Urinary bladder (tissue), 4 donors: ENCODE results near the gene POF1B. TPM values are rescaled to one million over a fixed set of nuclear protein-coding genes. Genes with fewer than 3 reads are reported as not detected.
"Not testable (repeated sequence)": the region's sequence is repeated elsewhere in the genome, so short reads cannot be mapped to it uniquely, and the experiment has no call there.

Experiments used
- DNase-seq: peaks from one replicate; pipeline ENCODE4 v3.0.0-alpha.2; 2015; ENCODE audit errors: extremely low spot score
- H3K27ac ChIP-seq: one replicate; pipeline ENCODE4 v1.5.1; 2013; ENCODE audit warnings: low read depth, mild to moderate bottlenecking, moderate library complexity
- H3K36me3 ChIP-seq: one replicate; pipeline ENCODE4 v1.6.1; 2013; ENCODE audit warnings: mild to moderate bottlenecking, moderate library complexity; ENCODE audit not compliant: insufficient read depth
- H3K4me1 ChIP-seq: one replicate; pipeline ENCODE4 v1.6.1; 2013; ENCODE audit warnings: mild to moderate bottlenecking, moderate library complexity; ENCODE audit not compliant: insufficient read depth
- H3K4me3 ChIP-seq: one replicate; pipeline ENCODE4 v1.5.1; 2013; ENCODE audit warnings: low read depth, low read length
- WGBS: extraction: QIAGEN DNeasy Blood & Tissue Kit; methylation state at CpG from one replicate; pipeline ENCODE4 v1.1.7; 2013; 5-methylcytosine and 5-hydroxymethylcytosine counted together
- polyA plus RNA-seq: library from polyadenylated mRNA; stranded (reverse); fragments of 200-250 nt; gene quantifications from one replicate; pipeline ENCODE4 v1.2.3, GENCODE V29; 2013
- total RNA-seq: library from RNA; depleted of rRNA; stranded (reverse); fragments of >200 nt; gene quantifications from one replicate; pipeline ENCODE4 v1.2.3, GENCODE V29; 2014
- donor health status: healthy with polysubstance abuse.
- donor health status: healthy.

POF1B gene
- total and polyA plus RNA-seq, 2 donors, result 2.2 to 23.4 TPM

DNA sequence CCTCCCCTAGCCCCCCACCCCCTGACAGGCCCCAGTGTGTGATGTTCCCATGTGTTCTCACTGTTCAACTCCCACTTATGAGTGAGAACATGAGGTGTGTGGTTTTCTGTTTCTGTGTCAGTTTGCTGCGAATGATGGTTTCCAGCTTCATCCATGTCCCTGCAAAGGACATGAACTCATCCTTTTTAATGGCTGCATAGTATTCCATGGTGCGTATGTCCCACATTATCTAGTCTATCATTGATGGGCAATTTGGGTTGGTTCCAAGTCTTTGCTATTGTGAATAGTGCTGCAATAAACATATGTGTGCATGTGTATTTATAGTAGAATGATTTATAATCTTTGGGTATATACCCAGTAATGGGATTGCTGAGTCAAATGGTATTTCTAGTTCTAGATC, 68.1 kb downstream of the POF1B start:
- WGBS, result 95% methylated on average over 2 of the region's 2 CpGs
- H3K36me3 ChIP-seq, result not testable (repeated sequence)

DNA sequence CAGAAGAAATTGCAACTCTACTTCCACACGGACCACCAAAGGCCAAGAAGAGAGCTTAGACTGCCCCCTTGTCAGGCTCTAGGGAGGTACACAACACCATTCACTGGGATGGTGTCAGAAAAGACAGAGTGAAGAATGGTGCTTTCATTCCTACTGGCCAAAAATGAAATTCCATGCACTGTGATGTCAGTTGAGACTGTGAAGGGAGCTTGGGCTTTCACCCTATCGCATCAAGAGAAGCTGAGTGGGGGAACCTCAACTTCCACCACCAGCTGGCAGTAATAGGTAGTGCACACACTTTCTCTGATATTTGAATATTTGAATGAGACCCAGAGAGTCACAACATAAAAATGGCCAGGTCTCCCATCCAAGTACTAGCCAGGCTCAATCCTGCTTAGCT, 69.7 kb downstream of the POF1B start:
- WGBS, result 87% methylated on average over 2 of the region's 2 CpGs
- Histone ChIP-seq H3K36me3 (no peaks in the 10 kb centered on the region), H3K4me3 (no peak overlapping the region), H3K27ac (no peak overlapping the region), H3K4me1 (no peaks in the 10 kb centered on the region)
- no peak for DNase-seq

More for the DNA sequence above, 68.1 kb downstream of the POF1B start:
- not testable (repeated sequence) for H3K4me1 ChIP-seq, H3K27ac ChIP-seq, H3K4me3 ChIP-seq, DNase-seq

DNA sequence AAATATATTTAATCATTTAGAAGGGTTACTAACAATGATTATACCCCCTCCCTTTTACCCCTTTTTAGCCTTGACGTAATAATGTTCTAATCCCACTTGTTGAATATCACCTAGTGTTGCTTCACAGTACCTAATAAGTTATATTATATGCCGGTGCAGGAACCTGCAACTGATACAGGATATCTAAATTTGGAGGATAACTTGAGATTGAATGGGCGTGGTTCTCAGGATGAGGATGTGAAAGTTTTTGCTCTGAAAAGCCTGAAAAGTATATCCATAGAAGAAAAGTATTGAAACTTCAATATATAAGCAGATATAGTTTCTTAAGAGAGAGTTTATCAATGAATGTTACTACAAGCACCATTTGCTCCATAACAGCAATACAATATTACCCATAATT, 75.9 kb downstream of the POF1B start:
- no peak for DNase-seq
- 90% methylated on average over 3 of the region's 3 CpGs for WGBS
- Histone ChIP-seq H3K4me1 (no peaks in the 10 kb centered on the region), H3K4me3 (no peak overlapping the region), H3K27ac (no peak overlapping the region), H3K36me3 (no peaks in the 10 kb centered on the region)

GRCh38 chrX:85288992-85289723, 90.3 kb downstream of the POF1B start:
- Histone ChIP-seq H3K27ac (no peak overlapping the region), H3K4me1 (no peaks in the 10 kb centered on the region), H3K4me3 (no peak overlapping the region), H3K36me3 (no peaks in the 10 kb centered on the region)
- no peak for DNase-seq
- WGBS, result 96% methylated on average over 7 of the region's 7 CpGs

GRCh38 chrX:85285286-85285685, 94.2 kb downstream of the POF1B start:
- H3K4me3 ChIP-seq, H3K27ac ChIP-seq, H3K4me1 ChIP-seq, DNase-seq, H3K36me3 ChIP-seq: not testable (repeated sequence)
- 76% methylated on average over 6 of the region's 6 CpGs for WGBS

- peak overlapping the region; percentile 28 for H3K27ac ChIP-seq
- H3K4me3 ChIP-seq, result peak overlapping the region; percentile 62
- WGBS, result 1% methylated on average over 42 of the region's 42 CpGs
- H3K4me1 ChIP-seq, result no peaks in the 10 kb centered on the region
- H3K36me3 ChIP-seq, result no peaks in the 10 kb centered on the region
- peak; percentile 21 for DNase-seq
Observed at GRCh38 chrX:85244450-85245211, 134.8 kb downstream of the POF1B start.

DNA sequence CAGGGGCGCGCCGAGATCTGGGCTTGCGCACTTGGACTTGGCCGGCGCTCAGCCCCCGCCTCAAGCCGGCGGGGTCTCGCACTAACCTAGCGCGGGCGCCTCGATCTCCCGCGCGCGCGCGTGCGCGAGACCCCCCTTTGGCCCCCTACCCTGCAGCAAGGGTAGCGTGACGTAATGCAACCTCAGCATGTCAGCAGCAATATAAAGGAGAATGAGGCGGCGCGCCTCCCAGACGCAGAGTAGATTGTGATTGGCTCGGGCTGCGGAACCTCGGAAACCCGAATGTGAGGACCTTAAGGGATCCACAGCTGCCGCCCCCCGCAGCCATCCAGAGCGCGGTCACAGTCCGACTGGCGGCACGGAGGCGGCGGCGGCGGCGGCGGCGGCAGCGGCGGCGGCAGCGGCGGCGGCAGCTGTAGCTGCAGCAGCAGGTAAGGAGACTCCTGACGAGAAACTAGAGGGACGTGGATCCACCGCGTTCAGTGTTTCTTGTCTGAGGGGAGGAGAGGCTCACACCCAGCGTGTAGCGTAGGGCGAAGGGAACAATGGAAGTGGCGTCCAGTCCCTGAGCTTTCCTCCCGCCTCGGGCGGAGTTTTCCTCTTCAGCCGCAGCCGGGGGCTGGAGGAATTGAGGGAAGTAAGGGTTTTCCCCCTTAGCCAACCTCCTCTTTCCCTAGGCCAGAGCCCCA, 135.6 kb downstream of the POF1B start, which contains the start of the genes SATL1 and ZNF711:
Gene SATL1, minus strand, starts transcription at position 19 of the 689 bp plus-strand sequence. CDS start 134,811 bp downstream, outside the sequence.
Gene ZNF711, plus strand, starts transcription at position 231 of the 689 bp plus-strand sequence. CDS start 3,582 bp downstream, outside the sequence.
- H3K4me3 ChIP-seq, result peak within 1 kb of the TSS; percentile 62
- H3K36me3 ChIP-seq, result no peaks in the 10 kb centered on the region
- peak within 1 kb of the TSS; percentile 28 for H3K27ac ChIP-seq
- WGBS, result 0% methylated on average over 62 of the region's 65 CpGs
- H3K4me1 ChIP-seq, result no peaks in the 10 kb centered on the region
- peak; percentile 68 for DNase-seq

- 19% methylated on average over 2 of the region's 2 CpGs for WGBS
- no peak for DNase-seq
- no peaks in the 10 kb centered on the region for H3K36me3 ChIP-seq
- no peaks in the 10 kb centered on the region for H3K4me1 ChIP-seq
- no peak overlapping the region for H3K27ac ChIP-seq
- no peak overlapping the region for H3K4me3 ChIP-seq
Observed at GRCh38 chrX:85243155-85243554, 136.3 kb downstream of the POF1B start.

Other genes with a start within 250 kb of the POF1B start
- 0.21 TPM for gene SATL1, start 135.9 kb downstream of the POF1B start, total RNA-seq
- not detected for gene SATL1, start 135.9 kb downstream of the POF1B start, polyA plus RNA-seq
- gene ZNF711, start 135.7 kb downstream of the POF1B start, total RNA-seq, result 52.6 TPM
- 7.4 TPM for gene ZNF711, start 135.7 kb downstream of the POF1B start, polyA plus RNA-seq